Natural killer cell (primary cell): ENCODE measurements around the gene KAT2B. TPM values are rescaled to one million over a fixed set of nuclear protein-coding genes. Genes with fewer than 3 reads are reported as not detected.

Experiments used
- ATAC-seq, 3 donors: fragments of 150-1000 bp in 2 of 3; fragments of 200-7000 bp in 1 of 3; cut with Tn5 transposase; 1 replicate in 1 of 3; 2 replicates in 2 of 3; pipeline ENCODE4 v1.10.0; 2021; ENCODE audit warnings: mild to moderate bottlenecking in 2 of 3, moderate library complexity in 2 of 3
- DNase-seq, 2 donors: peaks; one replicate each; pipeline versions ENCODE4 v3.0.0 to v3.0.0-alpha.2; 2013 to 2021; ENCODE audit warnings: mixed read lengths in 1 of 2
- H3K27ac ChIP-seq: one replicate; pipeline ENCODE4 v1.5.1; 2013; ENCODE audit warnings: mild to moderate bottlenecking, low read length
- H3K27me3 ChIP-seq: one replicate; pipeline ENCODE4 v1.6.1; 2013; ENCODE audit warnings: low read length; ENCODE audit not compliant: control insufficient read depth, insufficient read depth
- H3K36me3 ChIP-seq: one replicate; pipeline ENCODE4 v1.6.1; 2013; ENCODE audit warnings: low read length; ENCODE audit not compliant: control insufficient read depth, insufficient read depth
- H3K4me1 ChIP-seq: one replicate; pipeline ENCODE4 v1.6.1; 2013; ENCODE audit warnings: low read length; ENCODE audit not compliant: control insufficient read depth, insufficient read depth
- H3K4me3 ChIP-seq: one replicate; pipeline ENCODE4 v1.5.1; 2013; ENCODE audit warnings: low read length
- H3K9me3 ChIP-seq: one replicate; pipeline ENCODE4 v1.6.1; 2013; ENCODE audit warnings: low read length; ENCODE audit not compliant: control insufficient read depth, insufficient read depth
- H3K27ac Mint-ChIP-seq, 2 donors: one replicate each; pipeline ENCODE4 v1.8.0; 2022; ENCODE audit warnings: mild to moderate bottlenecking in 2 of 2, mixed read lengths in 2 of 2, moderate library complexity in 1 of 2
- H3K27me3 Mint-ChIP-seq, 2 donors: one replicate each; pipeline ENCODE4 v1.8.0; 2022; ENCODE audit warnings: low read depth in 2 of 2, mixed read lengths in 2 of 2
- H3K36me3 Mint-ChIP-seq: one replicate; pipeline ENCODE4 v1.8.0; 2022; ENCODE audit warnings: mixed read lengths
- H3K4me1 Mint-ChIP-seq, 2 donors: one replicate each; pipeline ENCODE4 v1.8.0; 2022; ENCODE audit warnings: mixed read lengths in 2 of 2
- H3K4me3 Mint-ChIP-seq: one replicate; pipeline ENCODE4 v1.8.0; 2022; ENCODE audit warnings: mild to moderate bottlenecking, moderate library complexity, mixed read lengths
- H3K9me3 Mint-ChIP-seq, 2 donors: one replicate each; pipeline ENCODE4 v1.8.0; 2022; ENCODE audit warnings: mixed read lengths in 2 of 2
- CTCF ChIP-seq: fragments of 200-600 bp; IDR thresholded peaks from one replicate; pipeline ENCODE4 v1.8.0; 2022; ENCODE audit warnings: antibody characterized with exemption
- WGBS: methylation state at CpG from one replicate; pipeline ENCODE4 v1.1.7; 2013; ENCODE audit warnings: missing lambda C conversion rate; ENCODE audit not compliant: insufficient coverage; 5-methylcytosine and 5-hydroxymethylcytosine counted together
- intact Hi-C: fragments of 100-400 bp; cut with micrococcal nuclease; formaldehyde crosslinking; loops from one replicate; pipeline ENCODE4 v1.14.2; 2022
- total RNA-seq, 4 donors: library from RNA; stranded (reverse); fragments of 120-200 nt in 1 of 4; gene quantifications; one replicate each; pipeline versions ENCODE4 v1.2.3 to v1.2.4, GENCODE V29; 2013 to 2022

KAT2B gene
- total RNA-seq, 3 donors from 2014 or later (not counting 1 experiment from before 2014, with no cell fraction given) = 132 to 156 (median 146) TPM

GRCh38 chr3:20066079-20066478 is 25.8 kb downstream of the KAT2B start:
- intact Hi-C loops = loop anchor here (5.0 kb wide), 1 partner anchor 36 kb away; no protein-coding TSS in a partner anchor
- H3K27me3 Mint-ChIP-seq = no peaks in the 10 kb centered on the region
- H3K4me3 ChIP-seq = no peak overlapping the region
- H3K4me1 ChIP-seq = peaks cover 31% of the 10 kb centered on the region
- no peak for ATAC-seq
- no peaks in the 10 kb centered on the region for H3K36me3 Mint-ChIP-seq
- no peak overlapping the region for H3K27ac ChIP-seq
- DNase-seq = no peak
- peaks cover 76 to 80% of the 10 kb centered on the region in 2 donors for H3K4me1 Mint-ChIP-seq
- no peak for TF ChIP-seq CTCF
- H3K27ac Mint-ChIP-seq = peak overlapping the region; percentile 77 to 88
- no CpG with 5 or more reads among the region's 1 CpG for whole genome bisulfite sequencing
- H3K9me3 ChIP-seq = no peaks in the 10 kb centered on the region
- no peaks in the 10 kb centered on the region for H3K9me3 Mint-ChIP-seq
- no peaks in the 10 kb centered on the region for H3K36me3 ChIP-seq
- H3K4me3 Mint-ChIP-seq = no peak overlapping the region
- H3K27me3 ChIP-seq = no peaks in the 10 kb centered on the region

- Histone ChIP-seq H3K4me1 (peaks cover 31% of the 10 kb centered on the region), H3K36me3 (peaks cover 8% of the 10 kb centered on the region), H3K27ac (no peak overlapping the region), H3K9me3 (no peaks in the 10 kb centered on the region), H3K27me3 (no peaks in the 10 kb centered on the region), H3K4me3 (no peak overlapping the region)
- ATAC-seq = peak; percentile 61 to 78 (median 73)
- Mint-ChIP-seq H3K9me3 (no peaks in the 10 kb centered on the region), H3K27me3 (no peaks in the 10 kb centered on the region), H3K4me3 (peak overlapping the region; percentile 71), H3K36me3 (no peaks in the 10 kb centered on the region), H3K27ac (peak overlapping the region; percentile 73 to 87), H3K4me1 (peaks cover 81 to 85% of the 10 kb centered on the region in 2 donors)
- no peak for DNase-seq
- no peak for TF ChIP-seq CTCF
- 89% methylated on average over 4 of the region's 6 CpGs for WGBS
- intact Hi-C loops = loop anchor here (1.0 to 5.0 kb wide), 2 partner anchors 27 to 35 kb away; partner anchors contain the start of gene KAT2B
Measured at GRCh38 chr3:20066850-20067617, 26.8 kb downstream of the KAT2B start.

- Histone ChIP-seq H3K27ac (no peak overlapping the region), H3K4me1 (peaks cover 31% of the 10 kb centered on the region), H3K4me3 (no peak overlapping the region), H3K27me3 (no peaks in the 10 kb centered on the region), H3K9me3 (no peaks in the 10 kb centered on the region), H3K36me3 (peaks cover 22% of the 10 kb centered on the region)
- Mint-ChIP-seq H3K27ac (peak overlapping the region; percentile 73 to 87), H3K9me3 (no peaks in the 10 kb centered on the region), H3K4me3 (peak overlapping the region; percentile 42), H3K36me3 (no peaks in the 10 kb centered on the region), H3K4me1 (peaks cover 75 to 78% of the 10 kb centered on the region in 2 donors), H3K27me3 (no peaks in the 10 kb centered on the region)
- DNase-seq (no peak), ATAC-seq (no peak)
- 45% methylated on average over 2 of the region's 3 CpGs for WGBS
- TF ChIP-seq CTCF = no peak
- intact Hi-C loops = loop anchor here (5.0 kb wide), 1 partner anchor 34 kb away; no protein-coding TSS in a partner anchor
Measured at GRCh38 chr3:20068512-20069177, 28.4 kb downstream of the KAT2B start.
